Measurements from ENCODE around the gene ZFAND3. TPM values are rescaled to one million over a fixed set of nuclear protein-coding genes. Genes with fewer than 3 reads are reported as not detected.

ZFAND3 gene
- total RNA-seq, 4 donors from 2014 or later, result 46.3 to 73.6 (median 49.3) TPM

DNA sequence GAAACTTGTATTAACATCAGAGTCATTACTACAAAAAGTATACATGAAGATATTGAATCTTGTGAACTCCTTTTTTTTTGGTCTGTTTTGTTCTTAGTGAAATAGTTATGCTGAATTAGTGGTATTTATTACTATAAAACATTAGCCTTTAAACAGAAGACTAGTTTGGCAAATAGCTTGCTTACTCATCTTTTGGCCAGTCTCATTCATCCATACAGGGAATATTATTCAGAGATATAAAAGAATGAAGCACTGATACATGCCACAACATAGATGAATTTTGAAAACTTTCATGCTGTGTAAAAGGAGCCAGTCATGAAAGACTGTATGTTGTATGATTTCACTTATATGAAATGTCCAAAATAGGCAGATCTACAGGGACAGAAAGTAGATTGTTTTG is 205.9 kb downstream of the ZFAND3 start:
- peaks cover 9 to 54% (median 16%) of the 10 kb centered on the region in 3 donors for H3K4me1 ChIP-seq
- no peak for ATAC-seq
- TF ChIP-seq, protein P1, sequence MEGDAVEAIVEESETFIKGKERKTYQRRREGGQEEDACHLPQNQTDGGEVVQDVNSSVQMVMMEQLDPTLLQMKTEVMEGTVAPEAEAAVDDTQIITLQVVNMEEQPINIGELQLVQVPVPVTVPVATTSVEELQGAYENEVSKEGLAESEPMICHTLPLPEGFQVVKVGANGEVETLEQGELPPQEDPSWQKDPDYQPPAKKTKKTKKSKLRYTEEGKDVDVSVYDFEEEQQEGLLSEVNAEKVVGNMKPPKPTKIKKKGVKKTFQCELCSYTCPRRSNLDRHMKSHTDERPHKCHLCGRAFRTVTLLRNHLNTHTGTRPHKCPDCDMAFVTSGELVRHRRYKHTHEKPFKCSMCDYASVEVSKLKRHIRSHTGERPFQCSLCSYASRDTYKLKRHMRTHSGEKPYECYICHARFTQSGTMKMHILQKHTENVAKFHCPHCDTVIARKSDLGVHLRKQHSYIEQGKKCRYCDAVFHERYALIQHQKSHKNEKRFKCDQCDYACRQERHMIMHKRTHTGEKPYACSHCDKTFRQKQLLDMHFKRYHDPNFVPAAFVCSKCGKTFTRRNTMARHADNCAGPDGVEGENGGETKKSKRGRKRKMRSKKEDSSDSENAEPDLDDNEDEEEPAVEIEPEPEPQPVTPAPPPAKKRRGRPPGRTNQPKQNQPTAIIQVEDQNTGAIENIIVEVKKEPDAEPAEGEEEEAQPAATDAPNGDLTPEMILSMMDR (IDR thresholded peaks at IDR 0.05), result no peak
- no peak for TF ChIP-seq EP300 (IDR thresholded peaks at IDR 0.05)
- TF ChIP-seq POLR2AphosphoS5 (IDR thresholded peaks at IDR 0.05), result no peak
- no peak for TF ChIP-seq POLR2A (IDR thresholded peaks at IDR 0.05)
- no peaks in the 10 kb centered on the region for H3K9me3 ChIP-seq
- no peaks in the 10 kb centered on the region for H3K27me3 ChIP-seq
- H3K36me3 ChIP-seq, result no peaks in the 10 kb centered on the region
- H3K27ac ChIP-seq, result no peak overlapping the region
- no peak overlapping the region for H3K4me3 ChIP-seq

DNA sequence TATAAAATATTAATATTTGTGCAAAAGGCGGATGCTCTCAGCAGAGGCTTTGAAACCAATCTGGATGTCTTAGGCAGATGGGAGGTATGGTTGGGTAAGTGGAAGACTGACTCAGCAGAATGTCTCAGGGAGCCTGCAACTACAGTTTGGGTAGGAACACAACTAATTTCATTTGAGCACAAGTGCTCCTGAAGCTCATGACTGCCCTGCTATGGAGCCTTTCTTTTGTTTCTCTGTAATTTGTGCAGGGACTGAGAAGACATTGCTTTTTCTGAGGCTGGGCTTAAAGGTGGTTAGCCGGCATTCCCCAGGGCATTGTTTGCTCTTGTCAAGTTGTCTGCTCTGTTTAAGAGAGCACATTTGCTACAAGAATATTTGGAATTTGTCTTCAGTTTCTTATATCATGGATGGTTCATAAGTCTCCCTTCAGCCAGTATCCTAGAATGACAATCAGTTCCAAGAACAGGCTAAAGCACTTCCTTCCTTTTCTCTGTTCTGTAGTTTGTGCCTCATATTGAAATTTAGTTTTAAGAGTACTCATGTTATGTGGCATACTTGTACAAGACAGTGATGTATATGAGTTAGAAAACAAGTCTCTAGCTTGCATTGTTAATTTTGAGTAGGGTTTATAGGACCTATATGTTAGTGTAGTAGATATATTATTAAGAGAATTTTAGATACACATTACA is 208.3 kb downstream of the ZFAND3 start:
- Histone ChIP-seq H3K27ac (no peak overlapping the region), H3K27me3 (no peaks in the 10 kb centered on the region), H3K4me3 (no peak overlapping the region), H3K9me3 (no peaks in the 10 kb centered on the region), H3K36me3 (no peaks in the 10 kb centered on the region), H3K4me1 (peaks cover 0 to 36% (median 3%) of the 10 kb centered on the region in 3 donors)
- ATAC-seq, result no peak
- WGBS, 2 donors (ENCODE audit: low coverage in 1 of 2), result 67 to 85% methylated on average over 2 of the region's 2 CpGs
- TF ChIP-seq EP300 (IDR thresholded peaks at IDR 0.05), result no peak
- no peak for TF ChIP-seq POLR2AphosphoS5 (IDR thresholded peaks at IDR 0.05)
- TF ChIP-seq, protein P1 (IDR thresholded peaks at IDR 0.05), result no peak
- TF ChIP-seq POLR2A (IDR thresholded peaks at IDR 0.05), result no peak

DNA sequence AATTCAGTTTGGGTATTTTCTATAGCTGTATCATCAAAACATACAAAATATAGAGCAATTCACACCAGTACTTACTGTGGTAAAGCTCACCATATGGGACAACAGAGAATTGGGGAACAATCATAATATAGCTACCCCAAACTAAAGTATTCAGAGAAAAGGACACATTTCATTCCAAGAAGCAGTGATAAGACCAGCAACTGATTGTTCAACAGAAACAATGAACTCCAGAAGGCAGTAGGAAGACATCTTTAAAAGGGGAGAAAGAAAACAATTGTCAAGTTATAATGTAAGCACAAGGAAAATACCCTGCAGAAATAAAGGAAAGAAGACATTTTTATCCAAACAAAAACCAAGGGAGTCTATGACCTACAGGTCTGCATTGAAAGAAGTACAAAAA is 210.9 kb downstream of the ZFAND3 start:
- Histone ChIP-seq H3K36me3 (no peaks in the 10 kb centered on the region), H3K27me3 (no peaks in the 10 kb centered on the region), H3K9me3 (no peaks in the 10 kb centered on the region), H3K4me1 (peaks cover 0 to 57% (median 7%) of the 10 kb centered on the region in 3 donors), H3K4me3 (no peak overlapping the region), H3K27ac (no peak overlapping the region)
- no peak for ATAC-seq
- TF ChIP-seq, protein P1 (IDR thresholded peaks at IDR 0.05), result no peak
- no peak for TF ChIP-seq POLR2A (IDR thresholded peaks at IDR 0.05)
- TF ChIP-seq EP300 (IDR thresholded peaks at IDR 0.05), result no peak
- no peak for TF ChIP-seq POLR2AphosphoS5 (IDR thresholded peaks at IDR 0.05)

DNA sequence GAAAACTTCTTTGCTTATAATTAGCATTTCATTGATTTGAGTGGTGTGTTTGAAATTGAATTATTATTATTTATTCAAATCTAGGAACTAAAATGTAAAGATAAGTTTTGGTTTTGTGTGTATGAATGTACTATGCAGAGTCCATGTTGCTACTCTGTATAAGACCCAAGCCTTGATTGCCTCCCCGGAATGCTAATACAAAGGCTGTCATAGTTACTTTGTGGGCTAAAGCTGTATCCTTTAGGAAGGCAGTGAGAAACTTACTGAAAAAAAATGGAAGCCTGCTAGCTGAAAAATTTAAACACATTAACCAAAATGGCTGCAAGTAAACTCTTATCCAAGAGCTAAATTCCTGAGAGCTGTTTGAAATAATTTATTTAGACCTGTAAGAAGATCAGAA is 213.3 kb downstream of the ZFAND3 start:
- H3K4me3 ChIP-seq, result no peak overlapping the region
- no peak for ATAC-seq
- H3K27ac ChIP-seq, result no peak overlapping the region
- 80 to 86% methylated on average over 1 of the region's 1 CpG for WGBS, 2 donors (ENCODE audit: low coverage in 1 of 2)
- H3K27me3 ChIP-seq, result no peaks in the 10 kb centered on the region
- H3K9me3 ChIP-seq, result no peaks in the 10 kb centered on the region
- no peaks in the 10 kb centered on the region for H3K36me3 ChIP-seq
- TF ChIP-seq POLR2A (IDR thresholded peaks at IDR 0.05), result no peak
- peaks cover 0 to 57% (median 5%) of the 10 kb centered on the region in 3 donors for H3K4me1 ChIP-seq

DNA sequence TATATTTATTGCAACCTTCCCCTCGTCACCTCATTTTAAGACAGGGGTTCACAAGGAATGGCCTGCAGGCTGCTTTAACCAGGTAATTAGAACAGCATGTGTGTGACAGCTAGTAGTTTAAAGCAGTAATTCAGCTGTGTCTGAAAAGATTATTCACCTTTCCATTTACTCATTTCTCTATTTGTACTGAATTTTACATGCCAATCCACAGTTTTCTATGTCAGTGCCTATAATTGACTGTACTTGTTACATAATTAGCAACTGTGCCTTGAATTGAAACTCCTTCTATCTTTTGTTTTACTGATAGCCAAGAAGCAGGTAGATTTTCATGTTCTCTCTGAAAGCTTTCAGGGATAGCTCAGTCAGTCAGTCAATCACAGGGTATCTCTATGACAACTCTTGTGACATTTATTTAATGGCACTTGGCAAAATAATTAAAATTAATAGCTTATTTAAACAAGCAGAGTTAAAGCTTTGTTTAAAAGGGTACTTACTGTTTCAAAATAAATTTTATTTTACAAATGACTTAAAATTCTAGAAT is 214.0 kb downstream of the ZFAND3 start:
- Histone ChIP-seq H3K27ac (no peak overlapping the region), H3K4me1 (peaks cover 0 to 55% (median 5%) of the 10 kb centered on the region in 3 donors), H3K36me3 (no peaks in the 10 kb centered on the region), H3K4me3 (no peak overlapping the region), H3K9me3 (no peaks in the 10 kb centered on the region), H3K27me3 (no peaks in the 10 kb centered on the region)
- no peak for ATAC-seq
- TF ChIP-seq POLR2A (IDR thresholded peaks at IDR 0.05) (no peak), EP300 (IDR thresholded peaks at IDR 0.05) (no peak), POLR2AphosphoS5 (IDR thresholded peaks at IDR 0.05) (no peak)
- TF ChIP-seq, protein P1 (IDR thresholded peaks at IDR 0.05), result no peak
- WGBS, 2 donors (ENCODE audit: low coverage in 1 of 2), result 89 to 100% methylated on average over 1 of the region's 1 CpG
